ENCODE data around the gene NOL9.

NOL9 gene

GRCh38 chr1:6519935-6520671 is 34.2 kb downstream of the NOL9 start:
- Histone ChIP-seq H4K8ac (ENCODE audit: low read length) (no peak overlapping the region), H3K36me3 (ENCODE audit: control insufficient read depth in 1 of 2, insufficient read depth in 2 of 2, low read depth in 1 of 2, low read length in 2 of 2) (peaks cover 8 to 9% of the 10 kb centered on the region in 2 experiments), H2BK5ac (ENCODE audit: low read depth, low read length, poor library complexity, severe bottlenecking) (no peak overlapping the region), H2BK15ac (ENCODE audit: low read depth, poor library complexity, severe bottlenecking) (no peak overlapping the region), H3K4me3 (ENCODE audit: insufficient read depth in 1 of 2, low read depth in 1 of 2, low read length in 2 of 2) (peak overlapping the region in 1 of 2 experiments; percentile 30), H3K4me1 (ENCODE audit: control insufficient read depth, insufficient read depth, low read depth, low read length) (peaks cover 16% of the 10 kb centered on the region), H4K91ac (ENCODE audit: low read length) (no peak overlapping the region), H3K27me3 (ENCODE audit: control insufficient read depth in 1 of 2, insufficient read depth in 1 of 2, low read length in 2 of 2) (no peaks in the 10 kb centered on the region), H2BK12ac (ENCODE audit: low read length in 2 of 2) (no peak overlapping the region), H3K9me3 (ENCODE audit: control insufficient read depth, low read length) (no peaks in the 10 kb centered on the region), H2BK120ac (ENCODE audit: low read depth, low read length) (no peak overlapping the region), H3K4ac (ENCODE audit: low read depth in 1 of 2, low read length in 2 of 2) (no peak overlapping the region), H3K4me2 (ENCODE audit: low read length, poor library complexity, severe bottlenecking) (no peak overlapping the region), H2AFZ (ENCODE audit: low read depth, low read length) (no peak overlapping the region), H3K9ac (ENCODE audit: low read length) (peak overlapping the region; percentile 33), H3K14ac (ENCODE audit: low read length in 2 of 2) (no peak overlapping the region), H3K79me1 (replicated peaks; ENCODE audit: low read length, poor library complexity, severe bottlenecking) (peaks cover 3% of the 10 kb centered on the region), H3K27ac (ENCODE audit: low read length, poor library complexity, severe bottlenecking) (peak overlapping the region; percentile 63), H2AK5ac (ENCODE audit: low read length, severe bottlenecking) (no peak overlapping the region), H3K23ac (ENCODE audit: low read length in 2 of 2) (no peak overlapping the region), H3K18ac (ENCODE audit: low read depth in 1 of 2, low read length in 2 of 2) (no peak overlapping the region)
- 39% methylated on average over 13 of the region's 13 CpGs for WGBS
- DNase-seq: peak; percentile 72

GRCh38 chr1:6519491-6519934 is 34.8 kb downstream of the NOL9 start:
- H3K27ac ChIP-seq (ENCODE audit: low read length, poor library complexity, severe bottlenecking): no peak overlapping the region
- H4K8ac ChIP-seq (ENCODE audit: low read length): no peak overlapping the region
- no peak overlapping the region for H2BK15ac ChIP-seq (ENCODE audit: low read depth, poor library complexity, severe bottlenecking)
- H3K27me3 ChIP-seq (ENCODE audit: control insufficient read depth in 1 of 2, insufficient read depth in 1 of 2, low read length in 2 of 2): no peaks in the 10 kb centered on the region
- peak overlapping the region in 1 of 2 experiments; percentile 30 for H3K4me3 ChIP-seq (ENCODE audit: insufficient read depth in 1 of 2, low read depth in 1 of 2, low read length in 2 of 2)
- peaks cover 16% of the 10 kb centered on the region for H3K4me1 ChIP-seq (ENCODE audit: control insufficient read depth, insufficient read depth, low read depth, low read length)
- WGBS: 80% methylated on average over 11 of the region's 11 CpGs
- no peak for DNase-seq
- H3K4me2 ChIP-seq (ENCODE audit: low read length, poor library complexity, severe bottlenecking): no peak overlapping the region
- no peak overlapping the region for H4K91ac ChIP-seq (ENCODE audit: low read length)
- H3K79me1 ChIP-seq (replicated peaks; ENCODE audit: low read length, poor library complexity, severe bottlenecking): peaks cover 3% of the 10 kb centered on the region
- H2BK120ac ChIP-seq (ENCODE audit: low read depth, low read length): no peak overlapping the region
- no peak overlapping the region for H2AFZ ChIP-seq (ENCODE audit: low read depth, low read length)
- H3K9me3 ChIP-seq (ENCODE audit: control insufficient read depth, low read length): no peaks in the 10 kb centered on the region
- no peak overlapping the region for H3K18ac ChIP-seq (ENCODE audit: low read depth in 1 of 2, low read length in 2 of 2)
- H2AK5ac ChIP-seq (ENCODE audit: low read length, severe bottlenecking): no peak overlapping the region
- no peak overlapping the region for H3K14ac ChIP-seq (ENCODE audit: low read length in 2 of 2)
- H3K23ac ChIP-seq (ENCODE audit: low read length in 2 of 2): no peak overlapping the region
- peak overlapping the region; percentile 33 for H3K9ac ChIP-seq (ENCODE audit: low read length)
- no peak overlapping the region for H2BK12ac ChIP-seq (ENCODE audit: low read length in 2 of 2)
- H3K36me3 ChIP-seq (ENCODE audit: control insufficient read depth in 1 of 2, insufficient read depth in 2 of 2, low read depth in 1 of 2, low read length in 2 of 2): peaks cover 7% of the 10 kb centered on the region in 2 experiments
- H2BK5ac ChIP-seq (ENCODE audit: low read depth, low read length, poor library complexity, severe bottlenecking): no peak overlapping the region
- no peak overlapping the region for H3K4ac ChIP-seq (ENCODE audit: low read depth in 1 of 2, low read length in 2 of 2)

GRCh38 chr1:6517435-6517851 is 36.9 kb downstream of the NOL9 start:
- no peak overlapping the region for H4K91ac ChIP-seq (ENCODE audit: low read length)
- peak overlapping the region; percentile 49 for H4K8ac ChIP-seq (ENCODE audit: low read length)
- no peak for DNase-seq
- WGBS: 34% methylated on average over 5 of the region's 8 CpGs
- no peak overlapping the region for H2BK5ac ChIP-seq (ENCODE audit: low read depth, low read length, poor library complexity, severe bottlenecking)
- no peak overlapping the region for H2BK15ac ChIP-seq (ENCODE audit: low read depth, poor library complexity, severe bottlenecking)
- no peak overlapping the region for H3K4ac ChIP-seq (ENCODE audit: low read depth in 1 of 2, low read length in 2 of 2)
- H2AK5ac ChIP-seq (ENCODE audit: low read length, severe bottlenecking): no peak overlapping the region
- H3K23ac ChIP-seq (ENCODE audit: low read length in 2 of 2): no peak overlapping the region
- H3K4me1 ChIP-seq (ENCODE audit: control insufficient read depth, insufficient read depth, low read depth, low read length): peaks cover 19% of the 10 kb centered on the region
- no peak overlapping the region for H3K14ac ChIP-seq (ENCODE audit: low read length in 2 of 2)
- H3K27ac ChIP-seq (ENCODE audit: low read length, poor library complexity, severe bottlenecking): no peak overlapping the region
- H3K9ac ChIP-seq (ENCODE audit: low read length): no peak overlapping the region
- H2BK12ac ChIP-seq (ENCODE audit: low read length in 2 of 2): no peak overlapping the region
- H3K36me3 ChIP-seq (ENCODE audit: control insufficient read depth in 1 of 2, insufficient read depth in 2 of 2, low read depth in 1 of 2, low read length in 2 of 2): peaks cover 0 to 3% of the 10 kb centered on the region in 2 experiments
- H3K27me3 ChIP-seq (ENCODE audit: control insufficient read depth in 1 of 2, insufficient read depth in 1 of 2, low read length in 2 of 2): no peaks in the 10 kb centered on the region
- H3K18ac ChIP-seq (ENCODE audit: low read depth in 1 of 2, low read length in 2 of 2): no peak overlapping the region
- H3K4me3 ChIP-seq (ENCODE audit: insufficient read depth in 1 of 2, low read depth in 1 of 2, low read length in 2 of 2): no peak overlapping the region
- no peak overlapping the region for H2AFZ ChIP-seq (ENCODE audit: low read depth, low read length)
- H3K9me3 ChIP-seq (ENCODE audit: control insufficient read depth, low read length): no peaks in the 10 kb centered on the region
- H3K4me2 ChIP-seq (ENCODE audit: low read length, poor library complexity, severe bottlenecking): no peak overlapping the region
- no peak overlapping the region for H2BK120ac ChIP-seq (ENCODE audit: low read depth, low read length)
- H3K79me1 ChIP-seq (replicated peaks; ENCODE audit: low read length, poor library complexity, severe bottlenecking): no peaks in the 10 kb centered on the region

DNA sequence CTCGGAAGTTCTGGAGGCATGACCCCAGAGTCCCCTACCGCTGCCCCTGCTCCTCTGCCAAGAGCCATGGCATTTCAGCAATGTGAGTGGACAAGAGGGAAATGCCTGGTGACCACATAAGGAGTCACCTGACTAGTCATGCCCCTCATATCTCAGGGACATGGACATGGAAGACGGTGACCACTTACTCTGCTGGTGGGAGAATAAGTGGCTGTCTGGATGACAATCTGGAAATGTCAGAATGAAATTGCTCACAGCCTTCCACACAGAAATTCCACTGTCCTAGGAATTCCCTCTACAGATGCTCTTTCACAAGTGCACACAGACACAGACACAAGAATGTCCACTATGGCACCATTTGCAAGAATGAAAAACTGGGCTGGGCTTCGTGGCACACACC is 38.5 kb downstream of the NOL9 start:
- Histone ChIP-seq H3K9me3 (ENCODE audit: control insufficient read depth, low read length) (no peaks in the 10 kb centered on the region), H2AK5ac (ENCODE audit: low read length, severe bottlenecking) (no peak overlapping the region), H3K27me3 (ENCODE audit: control insufficient read depth in 1 of 2, insufficient read depth in 1 of 2, low read length in 2 of 2) (no peaks in the 10 kb centered on the region), H3K18ac (ENCODE audit: low read depth in 1 of 2, low read length in 2 of 2) (no peak overlapping the region), H3K36me3 (ENCODE audit: control insufficient read depth in 1 of 2, insufficient read depth in 2 of 2, low read depth in 1 of 2, low read length in 2 of 2) (peaks cover 0 to 1% of the 10 kb centered on the region in 2 experiments), H2BK12ac (ENCODE audit: low read length in 2 of 2) (no peak overlapping the region), H3K4ac (ENCODE audit: low read depth in 1 of 2, low read length in 2 of 2) (peak overlapping the region in 1 of 2 experiments; percentile 31), H4K8ac (ENCODE audit: low read length) (peak overlapping the region; percentile 7), H2BK15ac (ENCODE audit: low read depth, poor library complexity, severe bottlenecking) (no peak overlapping the region), H3K4me2 (ENCODE audit: low read length, poor library complexity, severe bottlenecking) (no peak overlapping the region), H3K27ac (ENCODE audit: low read length, poor library complexity, severe bottlenecking) (no peak overlapping the region), H3K4me3 (ENCODE audit: insufficient read depth in 1 of 2, low read depth in 1 of 2, low read length in 2 of 2) (no peak overlapping the region), H3K14ac (ENCODE audit: low read length in 2 of 2) (no peak overlapping the region), H2BK120ac (ENCODE audit: low read depth, low read length) (no peak overlapping the region), H3K79me1 (replicated peaks; ENCODE audit: low read length, poor library complexity, severe bottlenecking) (no peaks in the 10 kb centered on the region), H2AFZ (ENCODE audit: low read depth, low read length) (no peak overlapping the region), H2BK5ac (ENCODE audit: low read depth, low read length, poor library complexity, severe bottlenecking) (no peak overlapping the region), H3K9ac (ENCODE audit: low read length) (no peak overlapping the region), H3K4me1 (ENCODE audit: control insufficient read depth, insufficient read depth, low read depth, low read length) (peaks cover 18% of the 10 kb centered on the region), H4K91ac (ENCODE audit: low read length) (no peak overlapping the region), H3K23ac (ENCODE audit: low read length in 2 of 2) (no peak overlapping the region)
- peak; percentile 34 for DNase-seq
- WGBS: 79% methylated on average over 3 of the region's 4 CpGs
